Measurements from ENCODE around the gene RP9. TPM values are rescaled to one million over a fixed set of nuclear protein-coding genes. Genes with fewer than 3 reads are reported as not detected.

RP9 gene
- total and polyA plus RNA-seq, 9 of the 15 experiments (the other 6 are each of a cell fraction or from before 2014, with no cell fraction given): 10.7 to 44.8 (median 33.4) TPM

- TF ChIP-seq, protein P1, sequence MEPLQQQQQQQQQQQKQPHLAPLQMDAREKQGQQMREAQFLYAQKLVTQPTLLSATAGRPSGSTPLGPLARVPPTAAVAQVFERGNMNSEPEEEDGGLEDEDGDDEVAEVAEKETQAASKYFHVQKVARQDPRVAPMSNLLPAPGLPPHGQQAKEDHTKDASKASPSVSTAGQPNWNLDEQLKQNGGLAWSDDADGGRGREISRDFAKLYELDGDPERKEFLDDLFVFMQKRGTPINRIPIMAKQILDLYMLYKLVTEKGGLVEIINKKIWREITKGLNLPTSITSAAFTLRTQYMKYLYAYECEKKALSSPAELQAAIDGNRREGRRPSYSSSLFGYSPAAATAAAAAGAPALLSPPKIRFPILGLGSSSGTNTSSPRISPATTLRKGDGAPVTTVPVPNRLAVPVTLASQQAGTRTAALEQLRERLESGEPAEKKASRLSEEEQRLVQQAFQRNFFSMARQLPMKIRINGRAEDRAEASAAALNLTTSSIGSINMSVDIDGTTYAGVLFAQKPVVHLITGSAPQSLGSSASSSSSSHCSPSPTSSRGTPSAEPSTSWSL (CRISPR knock-in tag; IDR thresholded peaks at IDR 0.05; ENCODE audit: borderline replicate concordance): no peak
- TF ChIP-seq, protein P2, sequence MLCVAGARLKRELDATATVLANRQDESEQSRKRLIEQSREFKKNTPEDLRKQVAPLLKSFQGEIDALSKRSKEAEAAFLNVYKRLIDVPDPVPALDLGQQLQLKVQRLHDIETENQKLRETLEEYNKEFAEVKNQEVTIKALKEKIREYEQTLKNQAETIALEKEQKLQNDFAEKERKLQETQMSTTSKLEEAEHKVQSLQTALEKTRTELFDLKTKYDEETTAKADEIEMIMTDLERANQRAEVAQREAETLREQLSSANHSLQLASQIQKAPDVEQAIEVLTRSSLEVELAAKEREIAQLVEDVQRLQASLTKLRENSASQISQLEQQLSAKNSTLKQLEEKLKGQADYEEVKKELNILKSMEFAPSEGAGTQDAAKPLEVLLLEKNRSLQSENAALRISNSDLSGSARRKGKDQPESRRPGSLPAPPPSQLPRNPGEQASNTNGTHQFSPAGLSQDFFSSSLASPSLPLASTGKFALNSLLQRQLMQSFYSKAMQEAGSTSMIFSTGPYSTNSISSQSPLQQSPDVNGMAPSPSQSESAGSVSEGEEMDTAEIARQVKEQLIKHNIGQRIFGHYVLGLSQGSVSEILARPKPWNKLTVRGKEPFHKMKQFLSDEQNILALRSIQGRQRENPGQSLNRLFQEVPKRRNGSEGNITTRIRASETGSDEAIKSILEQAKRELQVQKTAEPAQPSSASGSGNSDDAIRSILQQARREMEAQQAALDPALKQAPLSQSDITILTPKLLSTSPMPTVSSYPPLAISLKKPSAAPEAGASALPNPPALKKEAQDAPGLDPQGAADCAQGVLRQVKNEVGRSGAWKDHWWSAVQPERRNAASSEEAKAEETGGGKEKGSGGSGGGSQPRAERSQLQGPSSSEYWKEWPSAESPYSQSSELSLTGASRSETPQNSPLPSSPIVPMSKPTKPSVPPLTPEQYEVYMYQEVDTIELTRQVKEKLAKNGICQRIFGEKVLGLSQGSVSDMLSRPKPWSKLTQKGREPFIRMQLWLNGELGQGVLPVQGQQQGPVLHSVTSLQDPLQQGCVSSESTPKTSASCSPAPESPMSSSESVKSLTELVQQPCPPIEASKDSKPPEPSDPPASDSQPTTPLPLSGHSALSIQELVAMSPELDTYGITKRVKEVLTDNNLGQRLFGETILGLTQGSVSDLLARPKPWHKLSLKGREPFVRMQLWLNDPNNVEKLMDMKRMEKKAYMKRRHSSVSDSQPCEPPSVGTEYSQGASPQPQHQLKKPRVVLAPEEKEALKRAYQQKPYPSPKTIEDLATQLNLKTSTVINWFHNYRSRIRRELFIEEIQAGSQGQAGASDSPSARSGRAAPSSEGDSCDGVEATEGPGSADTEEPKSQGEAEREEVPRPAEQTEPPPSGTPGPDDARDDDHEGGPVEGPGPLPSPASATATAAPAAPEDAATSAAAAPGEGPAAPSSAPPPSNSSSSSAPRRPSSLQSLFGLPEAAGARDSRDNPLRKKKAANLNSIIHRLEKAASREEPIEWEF (CRISPR knock-in tag; IDR thresholded peaks at IDR 0.05): no peak
- TF ChIP-seq FOSL1 (tag; conservative IDR thresholded peaks at IDR 0.05): no peak
- TF ChIP-seq PHF21A (IDR thresholded peaks at IDR 0.05; ENCODE audit: borderline replicate concordance, low read depth): no peak
- TF ChIP-seq, protein P3, sequence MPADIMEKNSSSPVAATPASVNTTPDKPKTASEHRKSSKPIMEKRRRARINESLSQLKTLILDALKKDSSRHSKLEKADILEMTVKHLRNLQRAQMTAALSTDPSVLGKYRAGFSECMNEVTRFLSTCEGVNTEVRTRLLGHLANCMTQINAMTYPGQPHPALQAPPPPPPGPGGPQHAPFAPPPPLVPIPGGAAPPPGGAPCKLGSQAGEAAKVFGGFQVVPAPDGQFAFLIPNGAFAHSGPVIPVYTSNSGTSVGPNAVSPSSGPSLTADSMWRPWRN (IDR thresholded peaks at IDR 0.05; ENCODE audit: low read depth): no peak
- TF ChIP-seq ZNF707 (CRISPR knock-in tag; conservative IDR thresholded peaks at IDR 0.05): no peak
- no peak for TF ChIP-seq ZNF766 (CRISPR knock-in tag; conservative IDR thresholded peaks at IDR 0.05)
- TF ChIP-seq ZNF384 (IDR thresholded peaks at IDR 0.05; ENCODE audit: low read depth, low read length): no peak
- TF ChIP-seq LCOR (CRISPR knock-in tag; IDR thresholded peaks at IDR 0.05): no peak
- TF ChIP-seq JUND (IDR thresholded peaks at IDR 0.05; ENCODE audit: borderline replicate concordance, low read depth, low read length): no peak
- TF ChIP-seq JUND (tag; IDR thresholded peaks at IDR 0.05; ENCODE audit: borderline replicate concordance, low read depth, low read length): no peak
Observed at GRCh38 chr7:33137103-33137502, 27.9 kb upstream of the RP9 start (continued).
